H1 (cell line): ENCODE results near the gene RELB. TPM values are rescaled to one million over a fixed set of nuclear protein-coding genes. Genes with fewer than 3 reads are reported as not detected.

Source experiments
- JUN ChIP-seq: IDR thresholded peaks from 2 replicates; pipeline ENCODE4 v1.6.1; 2011; ENCODE audit warnings: low read depth, mild to moderate bottlenecking, improper control_type of control experiment, low read length
- polyA plus RNA-seq, 7 experiments: library from polyadenylated mRNA; depleted of rRNA in 3 of 7; stranded (reverse) in 5 of 7; unstranded in 2 of 7; fragments of >200 nt in 5 of 7; fragments of 200-250 nt in 2 of 7; gene quantifications; 1 replicate in 5 of 7; 2 replicates in 1 of 7; 4 replicates in 1 of 7; pipeline versions ENCODE4 v1.2.1 to v1.2.3, GENCODE V29; 2011 to 2013; ENCODE audit warnings: missing spikeins in 2 of 7, mixed read lengths in 2 of 7
- total RNA-seq: library from RNA; stranded (reverse); fragmentation: NEBNext Ultra II Directional; extraction: Animal tissue kit (Norgen Biotek cat#: 25700); gene quantifications from 2 replicates; pipeline ENCODE4 v1.2.1, GENCODE V29; 2021

Gene RELB
- total and polyA plus RNA-seq, 2 of the 8 experiments (the other 6 are each of a cell fraction or from before 2014, with no cell fraction given) = 10.0 to 13.1 TPM

DNA sequence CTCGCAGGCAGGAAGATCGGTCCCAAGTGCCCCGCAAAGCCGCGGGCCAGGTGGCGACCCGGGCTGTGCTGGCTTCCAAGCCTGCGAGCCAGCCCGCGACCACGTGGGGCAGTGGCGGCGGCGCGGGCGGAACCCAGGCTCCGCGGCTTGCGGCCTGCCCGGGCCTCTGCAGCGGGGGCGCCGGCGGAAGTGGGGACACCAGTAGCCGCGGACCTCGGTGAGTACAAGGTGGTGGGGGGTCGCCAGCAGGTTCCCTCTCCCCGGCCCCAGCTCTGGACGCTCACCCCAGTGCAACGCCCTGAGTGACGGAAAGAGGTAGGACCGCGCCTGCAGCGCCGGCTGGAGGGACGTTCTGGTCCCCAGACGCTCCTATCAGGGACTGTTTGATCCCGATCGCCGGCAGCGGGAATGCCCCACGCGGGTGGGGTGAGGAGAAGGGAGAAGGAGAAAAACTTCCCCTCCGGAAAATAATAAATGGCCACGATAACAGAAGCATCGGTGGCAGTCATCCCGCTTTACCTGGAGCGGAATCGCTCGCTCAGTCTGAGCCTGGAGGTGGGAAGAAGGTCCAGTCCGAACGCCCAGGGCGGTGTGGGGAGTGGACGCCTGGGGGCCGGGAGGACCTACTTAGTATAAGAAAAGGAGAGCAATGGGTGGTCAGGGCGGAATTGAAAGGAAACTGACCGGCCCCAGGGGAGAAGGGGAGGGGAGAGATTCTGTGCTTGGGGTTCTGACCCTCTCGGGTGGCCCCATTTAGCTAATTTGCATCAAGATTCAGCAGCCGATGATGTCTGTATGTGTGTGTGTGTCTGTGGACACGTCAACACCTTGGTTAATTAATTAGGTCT lies 78.0 kb downstream of the RELB start, which contains the start of gene GEMIN7 (continued):
- no peak for TF ChIP-seq JUN
- TF ChIP-seq, all 59 proteins: peak for 27
